Cardiac muscle cell (in vitro differentiated cells and primary cell): Measurements from ENCODE around the gene PIK3R1. TPM values are rescaled to one million over a fixed set of nuclear protein-coding genes. Genes with fewer than 3 reads are reported as not detected.

Experiments
- DNase-seq, 2 donors: peaks; one replicate each; pipeline versions ENCODE4 v3.0.0 to v3.0.0-alpha.2; 2010 to 2017; ENCODE audit warnings: low read depth in 1 of 2, low spot score in 1 of 2
- H3K27ac ChIP-seq: fragments of 200-600 bp; sonication (generic); 2 replicates; pipeline ENCODE4 v1.5.1; 2016
- H3K27me3 ChIP-seq: fragments of 200-600 bp; sonication (generic); 2 replicates; pipeline ENCODE4 v1.6.0; 2016; ENCODE audit warnings: control low read depth
- H3K36me3 ChIP-seq: fragments of 200-600 bp; sonication (generic); 2 replicates; pipeline ENCODE4 v1.5.1; 2016; ENCODE audit warnings: control low read depth
- H3K4me1 ChIP-seq: fragments of 200-600 bp; sonication (generic); 2 replicates; pipeline ENCODE4 v1.8.1; 2017; ENCODE audit warnings: low read depth, mild to moderate bottlenecking, mixed run types
- H3K4me3 ChIP-seq: fragments of 200-600 bp; sonication (generic); 2 replicates; pipeline ENCODE4 v1.5.1; 2016; ENCODE audit warnings: mild to moderate bottlenecking
- H3K9me3 ChIP-seq: fragments of 200-600 bp; sonication (generic); 2 replicates; pipeline ENCODE4 v1.5.1; 2017; ENCODE audit warnings: low read depth, mild to moderate bottlenecking, control low read depth
- CTCF ChIP-seq: IDR thresholded peaks from 2 replicates; pipeline ENCODE4 v1.5.1; 2012; ENCODE audit warnings: low read depth, mild to moderate bottlenecking, low read length
- polyA plus RNA-seq: library from polyadenylated mRNA; unstranded; fragments of >200 nt; fragmentation: Nextera tagmentation; extraction: Ambion mirVana; gene quantifications from 2 replicates; pipeline ENCODE4 v1.2.1, GENCODE V29; 2016
- total RNA-seq: library from RNA; depleted of rRNA; stranded (reverse); fragments of >200 nt; gene quantifications from 2 replicates; pipeline ENCODE4 v1.2.3, GENCODE V29; 2016

PIK3R1 gene
- total and polyA plus RNA-seq, 2 experiments from 2014 or later: 15.1 to 17.5 TPM

DNA sequence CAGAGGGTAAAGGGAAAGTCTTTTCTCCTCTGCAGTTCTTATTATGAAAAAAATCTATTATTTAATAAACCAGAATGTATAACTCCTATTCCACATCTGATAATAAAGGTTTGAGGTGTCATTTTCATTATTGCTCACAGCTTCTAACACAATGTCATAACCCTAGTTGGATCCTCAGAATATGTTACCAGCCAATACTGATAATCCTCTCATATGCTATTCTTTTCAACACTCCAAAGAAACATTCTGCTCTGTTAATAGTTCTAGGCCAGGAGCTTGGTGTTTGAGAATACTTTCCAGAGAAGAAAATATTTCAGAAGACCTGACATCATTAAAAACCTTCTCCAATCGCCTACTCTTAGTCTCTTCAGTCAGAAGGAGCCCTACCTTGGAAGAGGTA is 127.1 kb downstream of the PIK3R1 start:
- H3K27me3 ChIP-seq: no peaks in the 10 kb centered on the region
- H3K9me3 ChIP-seq: no peaks in the 10 kb centered on the region
- no peaks in the 10 kb centered on the region for H3K36me3 ChIP-seq
- no peak for TF ChIP-seq CTCF
- no peaks in the 10 kb centered on the region for H3K4me1 ChIP-seq
- no peak for DNase-seq
- H3K27ac ChIP-seq: no peak overlapping the region
- H3K4me3 ChIP-seq: no peak overlapping the region

DNA sequence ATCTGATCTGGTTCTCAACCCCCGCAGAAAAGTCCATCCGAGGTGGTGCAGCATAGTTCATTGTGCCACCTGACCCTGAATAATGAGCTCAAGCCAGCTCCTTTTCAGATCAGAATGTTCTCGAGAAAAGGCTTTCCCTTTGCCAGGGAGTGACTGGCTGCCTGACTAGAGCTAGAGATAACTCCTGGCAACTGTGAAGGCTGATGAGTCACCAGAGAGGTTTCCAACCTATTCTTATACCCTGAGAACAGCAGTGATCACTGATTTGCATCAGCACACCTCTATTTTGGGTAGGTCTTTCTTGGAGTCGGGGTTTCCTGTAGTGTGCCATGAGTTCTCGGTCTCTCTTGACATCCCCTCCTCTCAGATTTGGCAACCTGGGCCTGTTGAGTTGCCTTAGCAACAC is 127.9 kb downstream of the PIK3R1 start:
- H3K27ac ChIP-seq: no peak overlapping the region
- no peak for TF ChIP-seq CTCF
- H3K4me1 ChIP-seq: no peaks in the 10 kb centered on the region
- no peaks in the 10 kb centered on the region for H3K27me3 ChIP-seq
- DNase-seq: peak in 1 of 2 donors; percentile 88
- H3K9me3 ChIP-seq: no peaks in the 10 kb centered on the region
- no peaks in the 10 kb centered on the region for H3K36me3 ChIP-seq
- H3K4me3 ChIP-seq: no peak overlapping the region

- Histone ChIP-seq H3K27ac (no peak overlapping the region), H3K9me3 (no peaks in the 10 kb centered on the region), H3K27me3 (no peaks in the 10 kb centered on the region), H3K36me3 (no peaks in the 10 kb centered on the region), H3K4me3 (no peak overlapping the region), H3K4me1 (no peaks in the 10 kb centered on the region)
- peak in 1 of 2 donors; percentile 78 for DNase-seq
- TF ChIP-seq CTCF: no peak
Measured at GRCh38 chr5:68344447-68345111, 129.0 kb downstream of the PIK3R1 start.

DNA sequence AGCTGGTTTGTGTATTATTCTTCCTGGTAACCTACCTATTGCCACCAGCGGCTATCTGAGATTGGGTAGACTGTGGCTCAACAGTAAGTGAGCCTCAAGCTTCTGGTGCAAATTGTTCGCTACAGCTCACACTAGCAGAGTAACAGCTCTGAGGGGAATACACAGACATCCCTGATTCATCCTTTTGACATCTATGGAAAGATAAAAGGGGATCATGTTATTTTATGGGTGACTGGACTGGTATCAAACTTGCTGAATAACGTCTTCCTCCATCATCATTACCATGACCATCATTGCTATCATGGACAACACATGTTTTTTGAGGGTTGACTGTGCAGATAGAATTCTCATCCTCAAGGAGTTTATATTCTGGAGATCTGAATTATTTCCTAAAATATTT is 129.6 kb downstream of the PIK3R1 start:
- Histone ChIP-seq H3K9me3 (no peaks in the 10 kb centered on the region), H3K27ac (no peak overlapping the region), H3K4me3 (no peak overlapping the region), H3K27me3 (no peaks in the 10 kb centered on the region), H3K4me1 (no peaks in the 10 kb centered on the region), H3K36me3 (no peaks in the 10 kb centered on the region)
- TF ChIP-seq CTCF: no peak
- DNase-seq: no peak

DNA sequence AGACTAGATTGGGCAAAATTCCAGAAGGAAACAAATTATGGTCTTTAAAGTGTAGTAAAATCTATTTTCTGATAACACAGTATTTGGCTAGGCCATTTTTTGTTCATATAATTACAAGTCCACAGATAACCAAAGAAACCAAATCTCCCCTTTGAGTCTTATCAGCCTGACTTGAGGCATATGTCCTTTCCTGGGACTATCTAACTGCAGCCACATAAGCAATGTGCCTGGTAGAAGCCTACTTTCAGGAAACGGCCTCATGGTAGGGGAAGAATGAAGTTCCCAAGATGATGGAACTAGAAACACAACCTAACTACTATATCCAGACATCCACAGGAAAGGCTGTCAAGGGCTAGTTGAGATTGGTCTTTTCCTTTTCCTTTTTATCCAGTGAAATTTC is 130.0 kb downstream of the PIK3R1 start:
- DNase-seq: no peak
- H3K36me3 ChIP-seq: no peaks in the 10 kb centered on the region
- no peak overlapping the region for H3K4me3 ChIP-seq
- H3K9me3 ChIP-seq: no peaks in the 10 kb centered on the region
- TF ChIP-seq CTCF: no peak
- no peaks in the 10 kb centered on the region for H3K27me3 ChIP-seq
- no peaks in the 10 kb centered on the region for H3K4me1 ChIP-seq
- no peak overlapping the region for H3K27ac ChIP-seq
